ENCODE data around the gene FNIP1. TPM values are rescaled to one million over a fixed set of nuclear protein-coding genes. Genes with fewer than 3 reads are reported as not detected.

FNIP1 gene
- total and polyA plus RNA-seq, 9 of the 15 experiments (the other 6 are each of a cell fraction or from before 2014, with no cell fraction given), result 5.0 to 32.8 (median 18.4) TPM

- TF ChIP-seq RREB1 (CRISPR knock-in tag; IDR thresholded peaks at IDR 0.05) (0 out of 2 replicates have a peak, but pooled peaks have one; percentile 79), CC2D1A (IDR thresholded peaks at IDR 0.05) (no peak), ILK (tag; IDR thresholded peaks at IDR 0.05; ENCODE audit: borderline replicate concordance, low read depth) (no peak), ZNF324 (CRISPR knock-in tag; IDR thresholded peaks at IDR 0.05) (peak; percentile 37; the same call in 1 of the 2 replicates), ID3 (CRISPR knock-in tag; IDR thresholded peaks at IDR 0.05) (no peak), ID3 (tag; IDR thresholded peaks at IDR 0.05) (peak; percentile 87; the same call in 1 of the 2 replicates)
Observed at GRCh38 chr5:131634666-131634995, 162.2 kb downstream of the FNIP1 start (continued).

All from K562 (cell line).